ENCODE results near the gene ADAMTS14. TPM values are rescaled to one million over a fixed set of nuclear protein-coding genes. Genes with fewer than 3 reads are reported as not detected.

Gene ADAMTS14
- polyA plus RNA-seq, 3 donors = 1.2 to 2.5 (median 1.6) TPM

- no peak for DNase-seq
Observed at GRCh38 chr10:70772627-70773026, 100.3 kb downstream of the ADAMTS14 start.

- DNase-seq = no peak
Observed at GRCh38 chr10:70773461-70773860, 101.2 kb downstream of the ADAMTS14 start.

- DNase-seq = no peak
Observed at GRCh38 chr10:70773965-70774809, 101.9 kb downstream of the ADAMTS14 start.

GRCh38 chr10:70774810-70775678, 102.7 kb downstream of the ADAMTS14 start:
- DNase-seq = no peak

- DNase-seq = no peak
Observed at GRCh38 chr10:70775679-70776454, 103.6 kb downstream of the ADAMTS14 start.

GRCh38 chr10:70776455-70777005, 104.2 kb downstream of the ADAMTS14 start:
- no peak for DNase-seq

- no peak for DNase-seq
Observed at GRCh38 chr10:70777063-70777875, 105.0 kb downstream of the ADAMTS14 start.

- no peak for DNase-seq
Observed at GRCh38 chr10:70778267-70778924, 106.1 kb downstream of the ADAMTS14 start.

GRCh38 chr10:70779088-70779487, 106.8 kb downstream of the ADAMTS14 start:
- DNase-seq = no peak

- no peak for DNase-seq
Observed at GRCh38 chr10:70779511-70780369, 107.4 kb downstream of the ADAMTS14 start.

GRCh38 chr10:70780370-70780760, 108.1 kb downstream of the ADAMTS14 start:
- DNase-seq = no peak

- no peak for DNase-seq
Observed at GRCh38 chr10:70780772-70781171, 108.5 kb downstream of the ADAMTS14 start.

GRCh38 chr10:70781461-70782051, 109.2 kb downstream of the ADAMTS14 start:
- DNase-seq = no peak

GRCh38 chr10:70782086-70782745, 109.9 kb downstream of the ADAMTS14 start:
- DNase-seq = no peak

- DNase-seq = no peak
Observed at GRCh38 chr10:70782746-70783680, 110.7 kb downstream of the ADAMTS14 start.

GRCh38 chr10:70784016-70784415, 111.7 kb downstream of the ADAMTS14 start:
- DNase-seq = no peak

GRCh38 chr10:70784471-70784870, 112.2 kb downstream of the ADAMTS14 start:
- DNase-seq = no peak

Data from renal pelvis (tissue), 4 donors.